Coronary artery (tissue), 2 donors: ENCODE data around the gene WDR4.
"Not testable (repeated sequence)": the region's sequence is repeated elsewhere in the genome, so short reads cannot be mapped to it uniquely, and the experiment has no call there.

Experiments
- DNase-seq: peaks from one replicate; pipeline ENCODE4 v3.0.0-alpha.2; 2017; ENCODE audit warnings: low spot score
- H3K27ac ChIP-seq, 2 donors: fragments of 200-600 bp; sonication (generic); one replicate each; pipeline ENCODE4 v1.5.1; 2016 to 2019
- H3K4me3 ChIP-seq: fragments of 200-600 bp; sonication (generic); 2 replicates; pipeline ENCODE4 v1.5.1; 2016; ENCODE audit warnings: mild to moderate bottlenecking, moderate library complexity
- CTCF ChIP-seq: fragments of 200-600 bp; sonication (generic); IDR thresholded peaks from one replicate; pipeline ENCODE4 v1.5.1; 2019; ENCODE audit warnings: antibody characterized with exemption

Gene WDR4

GRCh38 chr21:42921927-42922326 lies 42.6 kb upstream of the WDR4 start:
- no peak for TF ChIP-seq CTCF
- no peak overlapping the region for H3K4me3 ChIP-seq
- DNase-seq, result no peak
- H3K27ac ChIP-seq, result no peak overlapping the region

GRCh38 chr21:42918291-42918690 lies 39.0 kb upstream of the WDR4 start:
- no peak for TF ChIP-seq CTCF
- Histone ChIP-seq H3K4me3 (no peak overlapping the region), H3K27ac (no peak overlapping the region)
- no peak for DNase-seq

- TF ChIP-seq CTCF, result no peak
- no peak overlapping the region for H3K27ac ChIP-seq
- no peak for DNase-seq
- H3K4me3 ChIP-seq, result no peak overlapping the region
These were observed 34.1 kb upstream of the WDR4 start for GRCh38 chr21:42913476-42913875.

GRCh38 chr21:42911920-42912319 lies 32.6 kb upstream of the WDR4 start:
- H3K4me3 ChIP-seq, DNase-seq, H3K27ac ChIP-seq: not testable (repeated sequence)

GRCh38 chr21:42908484-42908883 lies 29.1 kb upstream of the WDR4 start:
- not testable (repeated sequence) for DNase-seq, H3K27ac ChIP-seq, H3K4me3 ChIP-seq

GRCh38 chr21:42906233-42906632 lies 26.9 kb upstream of the WDR4 start:
- no peak for TF ChIP-seq CTCF
- no peak for DNase-seq
- no peak overlapping the region for H3K4me3 ChIP-seq
- no peak overlapping the region for H3K27ac ChIP-seq

GRCh38 chr21:42905195-42905594 lies 25.9 kb upstream of the WDR4 start:
- H3K27ac ChIP-seq, result no peak overlapping the region
- no peak for TF ChIP-seq CTCF
- no peak for DNase-seq
- no peak overlapping the region for H3K4me3 ChIP-seq

GRCh38 chr21:42903817-42904216 lies 24.5 kb upstream of the WDR4 start:
- Histone ChIP-seq H3K4me3 (no peak overlapping the region), H3K27ac (no peak overlapping the region)
- DNase-seq, result no peak
- TF ChIP-seq CTCF, result no peak
